DOHH2 (cell line): ENCODE data around the gene CLMN.

Experiments
- H3F3A ChIP-seq: fragments of 200-600 bp; sonication (generic), shearing (Covaris generic); 2 replicates; pipeline ENCODE4 v1.6.0; 2016; ENCODE audit warnings: antibody characterized with exemption, mild to moderate bottlenecking; ENCODE audit not compliant: control insufficient read depth, insufficient read depth
- H3K27ac ChIP-seq: fragments of 200-600 bp; sonication (generic); 2 replicates; pipeline ENCODE4 v1.5.1; 2014; ENCODE audit warnings: low read depth, mild to moderate bottlenecking, low read length, moderate library complexity
- H3K27me3 ChIP-seq: fragments of 200-600 bp; sonication (generic); 2 replicates; pipeline ENCODE4 v1.6.1; 2014; ENCODE audit warnings: mild to moderate bottlenecking, low read length, mixed read lengths; ENCODE audit not compliant: control insufficient read depth
- H3K36me3 ChIP-seq: fragments of 200-600 bp; sonication (generic); 2 replicates; pipeline ENCODE4 v1.6.1; 2014; ENCODE audit warnings: mild to moderate bottlenecking, low read length, moderate library complexity, mixed read lengths; ENCODE audit not compliant: control insufficient read depth
- H3K4me1 ChIP-seq: fragments of 200-600 bp; sonication (generic); 2 replicates; pipeline ENCODE4 v1.6.1; 2014; ENCODE audit warnings: mild to moderate bottlenecking, low read length, mixed read lengths; ENCODE audit not compliant: control insufficient read depth
- H3K4me2 ChIP-seq: fragments of 200-600 bp; sonication (generic); 2 replicates; pipeline ENCODE4 v1.6.0; 2014; ENCODE audit warnings: mild to moderate bottlenecking, low read length, moderate library complexity
- H3K4me3 ChIP-seq: fragments of 200-600 bp; sonication (generic); 2 replicates; pipeline ENCODE4 v1.5.1; 2014; ENCODE audit warnings: mild to moderate bottlenecking, low read length, mixed read lengths
- H3K79me2 ChIP-seq: fragments of 200-600 bp; sonication (generic); 2 replicates; pipeline ENCODE4 v1.6.1; 2014; ENCODE audit warnings: mild to moderate bottlenecking, low read length, mixed read lengths; ENCODE audit not compliant: control insufficient read depth
- H3K9me2 ChIP-seq: fragments of 200-600 bp; sonication (generic); replicated peaks from 2 replicates; pipeline ENCODE4 v1.6.1; 2014; ENCODE audit warnings: mild to moderate bottlenecking, low read length, mixed read lengths; ENCODE audit not compliant: control insufficient read depth
- H3K9me3 ChIP-seq: fragments of 200-600 bp; sonication (generic); 2 replicates; pipeline ENCODE4 v1.6.1; 2014; ENCODE audit warnings: antibody characterized with exemption, low read length, mixed read lengths; ENCODE audit not compliant: control insufficient read depth, insufficient read depth
- H4K20me1 ChIP-seq: fragments of 200-600 bp; sonication (generic); 2 replicates; pipeline ENCODE4 v1.6.0; 2014; ENCODE audit warnings: low read depth, mild to moderate bottlenecking, antibody characterized with exemption, low read length, moderate library complexity; ENCODE audit not compliant: control insufficient read depth, insufficient read depth
- EZH2phosphoT487 ChIP-seq: fragments of 200-600 bp; sonication (generic); IDR thresholded peaks from 2 replicates; pipeline ENCODE4 v1.6.1; 2017; ENCODE audit warnings: borderline replicate concordance, mild to moderate bottlenecking, antibody characterized with exemption, low read length, moderate library complexity, mixed read lengths
- TF ChIP-seq, protein P1 (sequence below): fragments of 200-600 bp; sonication (generic); IDR thresholded peaks from one replicate; pipeline ENCODE4 v1.5.1; 2014; ENCODE audit warnings: antibody characterized with exemption, mild to moderate bottlenecking, low read depth, low read length; ENCODE audit not compliant: poor library complexity, severe bottlenecking

Gene CLMN

DNA sequence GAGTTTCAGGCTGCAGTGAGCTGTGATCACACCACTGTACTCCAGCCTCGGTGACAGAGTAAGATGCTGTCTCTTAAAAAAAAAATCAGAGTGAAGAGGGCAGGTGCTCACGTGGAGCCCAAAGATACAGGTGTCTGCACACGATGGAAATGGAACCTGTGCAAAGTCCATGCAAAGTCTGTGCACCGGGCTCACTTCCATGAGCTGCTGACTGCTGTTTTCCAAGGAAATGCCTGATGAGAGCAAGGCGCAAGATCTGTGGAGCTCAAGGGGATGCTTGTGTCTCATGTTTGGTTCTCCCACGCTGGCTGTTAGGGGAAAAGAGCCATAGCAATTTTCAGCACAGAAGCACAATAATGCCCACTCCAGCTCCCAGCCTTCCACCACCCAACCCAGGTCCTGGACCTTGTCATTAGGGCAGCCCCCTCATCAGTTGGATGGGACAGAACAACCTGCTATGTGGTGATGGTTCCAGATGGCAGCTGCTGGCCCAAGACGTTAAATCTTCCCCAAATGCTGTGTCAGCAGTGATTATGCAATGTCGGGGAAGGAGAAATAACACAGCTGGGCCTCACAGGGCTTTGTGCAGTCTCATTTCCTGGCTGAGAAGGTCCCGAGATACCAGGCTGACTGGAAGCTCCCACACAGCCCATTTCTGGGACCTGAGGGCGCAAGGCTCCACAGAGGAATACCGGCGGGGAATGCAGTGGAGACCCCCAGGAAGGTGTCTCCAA lies 134.5 kb downstream of the CLMN start:
- Histone ChIP-seq H3F3A (no peaks in the 10 kb centered on the region), H3K27ac (no peak overlapping the region), H4K20me1 (no peaks in the 10 kb centered on the region), H3K9me3 (no peaks in the 10 kb centered on the region), H3K4me3 (no peak overlapping the region), H3K27me3 (peaks cover 45% of the 10 kb centered on the region), H3K36me3 (no peaks in the 10 kb centered on the region), H3K4me2 (no peak overlapping the region), H3K9me2 (no peaks in the 10 kb centered on the region), H3K4me1 (no peaks in the 10 kb centered on the region), H3K79me2 (no peaks in the 10 kb centered on the region)
- no peak for TF ChIP-seq EZH2phosphoT487
- TF ChIP-seq, protein P1, sequence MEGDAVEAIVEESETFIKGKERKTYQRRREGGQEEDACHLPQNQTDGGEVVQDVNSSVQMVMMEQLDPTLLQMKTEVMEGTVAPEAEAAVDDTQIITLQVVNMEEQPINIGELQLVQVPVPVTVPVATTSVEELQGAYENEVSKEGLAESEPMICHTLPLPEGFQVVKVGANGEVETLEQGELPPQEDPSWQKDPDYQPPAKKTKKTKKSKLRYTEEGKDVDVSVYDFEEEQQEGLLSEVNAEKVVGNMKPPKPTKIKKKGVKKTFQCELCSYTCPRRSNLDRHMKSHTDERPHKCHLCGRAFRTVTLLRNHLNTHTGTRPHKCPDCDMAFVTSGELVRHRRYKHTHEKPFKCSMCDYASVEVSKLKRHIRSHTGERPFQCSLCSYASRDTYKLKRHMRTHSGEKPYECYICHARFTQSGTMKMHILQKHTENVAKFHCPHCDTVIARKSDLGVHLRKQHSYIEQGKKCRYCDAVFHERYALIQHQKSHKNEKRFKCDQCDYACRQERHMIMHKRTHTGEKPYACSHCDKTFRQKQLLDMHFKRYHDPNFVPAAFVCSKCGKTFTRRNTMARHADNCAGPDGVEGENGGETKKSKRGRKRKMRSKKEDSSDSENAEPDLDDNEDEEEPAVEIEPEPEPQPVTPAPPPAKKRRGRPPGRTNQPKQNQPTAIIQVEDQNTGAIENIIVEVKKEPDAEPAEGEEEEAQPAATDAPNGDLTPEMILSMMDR, result no peak

GRCh38 chr14:95184413-95184790 lies 135.3 kb downstream of the CLMN start:
- no peak overlapping the region for H3K27ac ChIP-seq
- no peak overlapping the region for H3K4me2 ChIP-seq
- no peaks in the 10 kb centered on the region for H3K36me3 ChIP-seq
- no peaks in the 10 kb centered on the region for H3K4me1 ChIP-seq
- no peaks in the 10 kb centered on the region for H3K9me3 ChIP-seq
- H3K9me2 ChIP-seq, result no peaks in the 10 kb centered on the region
- no peaks in the 10 kb centered on the region for H4K20me1 ChIP-seq
- no peak overlapping the region for H3K4me3 ChIP-seq
- H3K79me2 ChIP-seq, result no peaks in the 10 kb centered on the region
- no peak for TF ChIP-seq EZH2phosphoT487
- TF ChIP-seq, protein P1, result no peak
- H3K27me3 ChIP-seq, result peaks cover 37% of the 10 kb centered on the region
- H3F3A ChIP-seq, result no peaks in the 10 kb centered on the region

GRCh38 chr14:95183532-95184412 lies 135.9 kb downstream of the CLMN start:
- H3K4me1 ChIP-seq, result no peaks in the 10 kb centered on the region
- no peaks in the 10 kb centered on the region for H3F3A ChIP-seq
- TF ChIP-seq EZH2phosphoT487, result no peak
- TF ChIP-seq, protein P1, result no peak
- no peaks in the 10 kb centered on the region for H3K79me2 ChIP-seq
- H3K4me2 ChIP-seq, result no peak overlapping the region
- no peaks in the 10 kb centered on the region for H4K20me1 ChIP-seq
- H3K36me3 ChIP-seq, result no peaks in the 10 kb centered on the region
- no peaks in the 10 kb centered on the region for H3K9me3 ChIP-seq
- peaks cover 36% of the 10 kb centered on the region for H3K27me3 ChIP-seq
- no peak overlapping the region for H3K4me3 ChIP-seq
- no peaks in the 10 kb centered on the region for H3K9me2 ChIP-seq
- H3K27ac ChIP-seq, result no peak overlapping the region
